Gastrocnemius medialis (tissue), 4 donors: ENCODE results near the gene NPNT. TPM values are rescaled to one million over a fixed set of nuclear protein-coding genes. Genes with fewer than 3 reads are reported as not detected.
"Not testable (repeated sequence)": the region's sequence is repeated elsewhere in the genome, so short reads cannot be mapped to it uniquely, and the experiment has no call there.

ENCODE experiments used
- ATAC-seq, 2 donors: fragments of 150-250 bp; one replicate each; pipeline ENCODE4 v1.9.1; 2016
- DNase-seq, 2 donors: peaks; one replicate each; pipeline ENCODE4 v3.0.0-alpha.2; 2019
- H3K27ac ChIP-seq, 4 donors: fragments of 200-600 bp; sonication (generic); 1 replicate in 1 of 4; 2 replicates in 3 of 4; pipeline ENCODE4 v1.5.1; 2016 to 2018; ENCODE audit warnings: mild to moderate bottlenecking in 2 of 4, moderate library complexity in 1 of 4
- H3K27me3 ChIP-seq, 3 donors: fragments of 200-600 bp; sonication (generic) in 2 of 3; 1 replicate in 1 of 3; 2 replicates in 2 of 3; pipeline versions ENCODE4 v1.5.1 to v1.6.0; 2016 to 2019; ENCODE audit warnings: mild to moderate bottlenecking in 1 of 3, moderate library complexity in 1 of 3
- H3K36me3 ChIP-seq, 2 donors: fragments of 200-600 bp; sonication (generic) in 1 of 2; one replicate each; pipeline ENCODE4 v1.5.1; 2017 to 2018
- H3K4me1 ChIP-seq, 2 donors: fragments of 200-600 bp; sonication (generic) in 1 of 2; one replicate each; pipeline ENCODE4 v1.5.1; 2016 to 2017; ENCODE audit warnings: mild to moderate bottlenecking in 2 of 2
- H3K4me3 ChIP-seq, 4 donors: fragments of 200-600 bp; sonication (generic) in 3 of 4; 1 replicate in 1 of 4; 2 replicates in 3 of 4; pipeline ENCODE4 v1.5.1; 2016 to 2019; ENCODE audit warnings: mild to moderate bottlenecking in 2 of 4
- H3K9me3 ChIP-seq, 3 donors: fragments of 200-600 bp; sonication (generic) in 2 of 3; 1 replicate in 1 of 3; 2 replicates in 2 of 3; pipeline ENCODE4 v1.5.1; 2016 to 2019
- POLR2A ChIP-seq, 2 donors: fragments of 450-650 bp; IDR thresholded peaks; one replicate each; pipeline ENCODE4 v1.6.1; 2017; ENCODE audit warnings: antibody characterized with exemption in 2 of 2, mild to moderate bottlenecking in 2 of 2, moderate library complexity in 2 of 2
- in situ Hi-C, 4 donors: fragments of 200-750 bp; cut with MboI; loops; one replicate each; pipeline versions ENCODE4 v1.15.0 to v1.8.0; 2017; ENCODE audit warnings: low sequenced_read_pairs in 4 of 4
- intact Hi-C: fragments of 100-400 bp; cut with DNase I; formaldehyde crosslinking; loops from one replicate; pipeline ENCODE4 v1.15.1; 2023; ENCODE audit warnings: low total_unique reads
- total RNA-seq, 4 donors: library from RNA; depleted of rRNA; stranded (reverse); fragments of >200 nt; gene quantifications; one replicate each; pipeline versions ENCODE4 v1.1.0 to v1.2.3, GENCODE V29; 2016
- TF ChIP-seq, protein P1 (sequence below), 5 experiments: fragments of 450-650 bp in 3 of 5; fragments of 200-600 bp in 2 of 5; sonication (generic) in 2 of 5; IDR thresholded peaks in 4 of 5; conservative IDR thresholded peaks in 1 of 5; 1 replicate in 4 of 5; 2 replicates in 1 of 5; pipeline ENCODE4 v1.5.1; 2016 to 2019; ENCODE audit warnings: antibody characterized with exemption in 5 of 5, mild to moderate bottlenecking in 3 of 5, moderate library complexity in 3 of 5

Gene NPNT, protein sequence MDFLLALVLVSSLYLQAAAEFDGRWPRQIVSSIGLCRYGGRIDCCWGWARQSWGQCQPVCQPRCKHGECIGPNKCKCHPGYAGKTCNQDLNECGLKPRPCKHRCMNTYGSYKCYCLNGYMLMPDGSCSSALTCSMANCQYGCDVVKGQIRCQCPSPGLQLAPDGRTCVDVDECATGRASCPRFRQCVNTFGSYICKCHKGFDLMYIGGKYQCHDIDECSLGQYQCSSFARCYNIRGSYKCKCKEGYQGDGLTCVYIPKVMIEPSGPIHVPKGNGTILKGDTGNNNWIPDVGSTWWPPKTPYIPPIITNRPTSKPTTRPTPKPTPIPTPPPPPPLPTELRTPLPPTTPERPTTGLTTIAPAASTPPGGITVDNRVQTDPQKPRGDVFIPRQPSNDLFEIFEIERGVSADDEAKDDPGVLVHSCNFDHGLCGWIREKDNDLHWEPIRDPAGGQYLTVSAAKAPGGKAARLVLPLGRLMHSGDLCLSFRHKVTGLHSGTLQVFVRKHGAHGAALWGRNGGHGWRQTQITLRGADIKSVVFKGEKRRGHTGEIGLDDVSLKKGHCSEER
- total RNA-seq: 1 to 10 TPM in 3 of 4 donors, under 1 TPM in 1; 0.31 to 6.4 (median 3.0) TPM

DNA sequence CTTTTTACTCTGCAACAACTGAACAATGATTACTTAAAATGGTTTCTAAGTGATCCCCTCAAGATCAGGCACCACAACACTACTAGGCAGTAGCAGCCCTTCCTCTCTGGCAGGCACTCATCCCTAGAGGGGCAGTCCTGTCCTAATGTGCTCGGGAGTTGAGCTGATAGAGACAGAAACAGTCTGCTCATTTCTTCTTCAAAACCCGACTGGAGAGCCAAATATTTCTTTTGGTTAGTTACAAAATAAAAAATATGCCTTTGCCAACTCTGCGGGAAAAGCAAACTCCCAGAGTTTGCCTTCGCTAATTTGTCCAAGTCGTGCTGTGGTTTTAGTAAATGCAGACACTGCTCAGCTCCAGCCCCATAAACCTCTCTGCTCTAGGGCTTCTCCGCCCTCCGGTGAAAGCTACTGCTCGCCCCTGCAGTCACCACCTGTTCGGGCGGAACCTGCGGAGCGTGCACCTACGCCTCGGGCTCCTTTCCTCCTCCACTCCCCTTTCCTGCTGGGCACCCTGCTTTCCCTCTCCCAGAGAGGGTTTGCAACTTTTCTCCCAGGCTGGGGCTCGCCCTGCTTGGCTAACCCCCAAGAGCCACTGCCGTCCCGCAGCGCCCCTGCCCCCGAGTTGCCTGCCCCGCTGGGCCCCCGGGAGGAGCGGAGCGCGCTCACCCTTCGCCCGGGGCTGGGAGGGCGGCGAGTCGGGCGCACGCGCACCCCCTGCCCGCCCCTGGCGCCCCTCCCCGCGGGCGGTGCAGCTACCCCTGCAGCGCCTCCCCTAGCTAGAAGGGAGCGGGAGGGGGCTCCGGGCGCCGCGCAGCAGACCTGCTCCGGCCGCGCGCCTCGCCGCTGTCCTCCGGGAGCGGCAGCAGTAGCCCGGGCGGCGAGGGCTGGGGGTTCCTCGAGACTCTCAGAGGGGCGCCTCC lies at the start of gene NPNT:
NPNT (plus strand) TSS at position 812 of the 923 bp plus-strand sequence. CDS start 182 bp downstream, outside the sequence.
- no peaks in the 10 kb centered on the region for H3K36me3 ChIP-seq
- DNase-seq (no peak), ATAC-seq (peak in 1 of 2 donors; percentile 36)
- H3K9me3 ChIP-seq: no peaks in the 10 kb centered on the region
- H3K4me1 ChIP-seq: peaks cover 0 to 13% of the 10 kb centered on the region in 2 donors
- in situ Hi-C loops: no loop called here
- peak within 1 kb of the TSS; percentile 60 to 75 (median 64) for H3K4me3 ChIP-seq
- TF ChIP-seq, protein P1, sequence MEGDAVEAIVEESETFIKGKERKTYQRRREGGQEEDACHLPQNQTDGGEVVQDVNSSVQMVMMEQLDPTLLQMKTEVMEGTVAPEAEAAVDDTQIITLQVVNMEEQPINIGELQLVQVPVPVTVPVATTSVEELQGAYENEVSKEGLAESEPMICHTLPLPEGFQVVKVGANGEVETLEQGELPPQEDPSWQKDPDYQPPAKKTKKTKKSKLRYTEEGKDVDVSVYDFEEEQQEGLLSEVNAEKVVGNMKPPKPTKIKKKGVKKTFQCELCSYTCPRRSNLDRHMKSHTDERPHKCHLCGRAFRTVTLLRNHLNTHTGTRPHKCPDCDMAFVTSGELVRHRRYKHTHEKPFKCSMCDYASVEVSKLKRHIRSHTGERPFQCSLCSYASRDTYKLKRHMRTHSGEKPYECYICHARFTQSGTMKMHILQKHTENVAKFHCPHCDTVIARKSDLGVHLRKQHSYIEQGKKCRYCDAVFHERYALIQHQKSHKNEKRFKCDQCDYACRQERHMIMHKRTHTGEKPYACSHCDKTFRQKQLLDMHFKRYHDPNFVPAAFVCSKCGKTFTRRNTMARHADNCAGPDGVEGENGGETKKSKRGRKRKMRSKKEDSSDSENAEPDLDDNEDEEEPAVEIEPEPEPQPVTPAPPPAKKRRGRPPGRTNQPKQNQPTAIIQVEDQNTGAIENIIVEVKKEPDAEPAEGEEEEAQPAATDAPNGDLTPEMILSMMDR (IDR thresholded peaks at IDR 0.05 in 4 of 5, conservative IDR thresholded peaks at IDR 0.05 in 1 of 5): no peak
- TF ChIP-seq POLR2A (IDR thresholded peaks at IDR 0.05): no peak
- peak within 1 kb of the TSS in 1 of 4 donors; percentile 67 for H3K27ac ChIP-seq
- intact Hi-C loops: loop anchor here (1.0 to 10.0 kb wide), 5 partner anchors 17 to 150 kb away; no protein-coding TSS in a partner anchor
- H3K27me3 ChIP-seq: peaks cover 0 to 4% (median 0%) of the 10 kb centered on the region in 3 donors

DNA sequence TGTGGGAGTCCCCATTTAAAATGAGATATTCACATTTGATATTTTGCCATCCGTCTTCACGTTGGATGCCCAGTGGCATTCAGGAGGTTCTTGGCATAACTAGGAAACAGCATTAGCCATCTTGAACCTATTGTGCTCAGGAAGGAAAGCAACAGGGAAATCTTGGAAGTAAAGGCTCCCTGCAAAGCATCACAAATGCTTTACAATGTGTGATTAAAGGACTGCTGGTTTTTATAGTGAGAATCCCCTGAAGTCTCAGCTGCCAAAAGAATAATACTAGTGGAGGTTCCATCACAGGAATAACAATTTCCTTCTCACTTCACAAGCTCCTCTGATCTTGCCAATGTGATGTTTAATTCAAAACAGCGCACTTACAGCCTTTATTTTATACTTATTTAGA lies 49.7 kb upstream of the NPNT start:
- Histone ChIP-seq H3K9me3 (no peaks in the 10 kb centered on the region), H3K4me3 (no peak overlapping the region), H3K27ac (no peak overlapping the region), H3K4me1 (peaks cover 0 to 4% of the 10 kb centered on the region in 2 donors), H3K36me3 (no peaks in the 10 kb centered on the region), H3K27me3 (no peaks in the 10 kb centered on the region)
- DNase-seq (no peak), ATAC-seq (no peak)
- in situ Hi-C loops (no loop called here), intact Hi-C loops (no loop called here)
- no peak for TF ChIP-seq POLR2A (IDR thresholded peaks at IDR 0.05)
- TF ChIP-seq, protein P1 (IDR thresholded peaks at IDR 0.05 in 4 of 5, conservative IDR thresholded peaks at IDR 0.05 in 1 of 5): no peak

DNA sequence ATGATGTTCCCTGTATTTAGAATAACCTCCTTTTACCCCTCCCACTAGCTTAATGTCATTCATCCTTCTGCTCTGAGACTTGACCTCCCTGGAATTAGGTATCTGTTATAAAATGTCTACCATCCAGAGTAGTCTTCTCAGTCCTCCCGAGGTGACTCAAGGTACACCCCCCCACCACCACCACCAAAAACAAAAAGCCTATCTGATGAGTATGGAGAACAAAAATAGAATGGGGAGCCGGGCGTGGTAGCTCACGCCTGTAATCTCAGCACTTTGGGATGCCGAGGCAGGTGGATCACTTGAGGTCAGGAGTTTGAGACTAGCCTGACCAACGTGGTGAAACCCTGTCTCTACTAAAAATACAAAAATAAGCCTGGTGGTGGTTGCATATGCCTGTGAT lies 46.9 kb upstream of the NPNT start:
- H3K4me1 ChIP-seq, intact Hi-C loops, H3K36me3 ChIP-seq, H3K27ac ChIP-seq, ATAC-seq, in situ Hi-C loops, H3K4me3 ChIP-seq, H3K27me3 ChIP-seq, DNase-seq, H3K9me3 ChIP-seq: not testable (repeated sequence)

DNA sequence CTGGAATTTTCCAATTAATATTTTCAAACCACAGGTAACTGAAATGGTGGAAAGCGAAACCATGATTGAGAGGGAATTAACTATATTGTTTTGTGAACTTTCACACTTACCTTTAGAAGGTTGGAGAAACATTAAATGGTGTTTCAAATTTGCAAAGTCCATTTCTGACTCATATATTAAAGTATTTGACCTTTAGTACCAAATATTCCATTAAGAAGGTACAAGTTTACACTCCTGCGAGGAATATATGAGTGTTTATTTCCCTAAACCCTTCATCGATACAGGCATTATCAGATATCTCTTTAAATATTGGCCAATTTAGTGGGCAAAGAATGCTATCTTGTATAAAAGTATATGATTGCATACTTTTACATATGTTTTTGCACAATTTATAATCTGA lies 44.1 kb upstream of the NPNT start:
- Histone ChIP-seq H3K27ac (no peak overlapping the region), H3K27me3 (no peaks in the 10 kb centered on the region), H3K9me3 (no peaks in the 10 kb centered on the region), H3K4me1 (peaks cover 0 to 4% of the 10 kb centered on the region in 2 donors), H3K36me3 (no peaks in the 10 kb centered on the region), H3K4me3 (no peak overlapping the region)
- TF ChIP-seq, protein P1 (IDR thresholded peaks at IDR 0.05 in 4 of 5, conservative IDR thresholded peaks at IDR 0.05 in 1 of 5): no peak
- no peak for TF ChIP-seq POLR2A (IDR thresholded peaks at IDR 0.05)
- no peak for ATAC-seq
- intact Hi-C loops: no loop called here
- in situ Hi-C loops: no loop called here
- no peak for DNase-seq

DNA sequence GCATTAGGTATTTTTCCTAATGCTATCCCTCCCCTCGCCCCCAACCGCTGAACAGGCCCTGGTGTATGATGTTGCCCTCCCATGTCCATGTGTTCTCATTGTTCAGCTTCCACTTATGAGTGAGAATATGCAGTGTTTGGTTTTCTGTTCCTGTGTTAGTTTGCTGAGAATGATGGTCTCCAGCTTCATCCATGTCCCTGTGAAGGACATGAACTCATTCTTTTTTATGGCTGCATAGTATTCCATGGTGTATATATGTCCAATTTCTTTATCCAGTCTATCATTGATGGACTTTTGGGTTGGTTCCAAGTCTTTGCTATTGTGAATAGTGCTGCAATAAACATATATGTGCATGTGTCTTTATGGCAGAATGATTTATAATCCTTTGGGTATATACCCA lies 43.0 kb upstream of the NPNT start:
- DNase-seq, ATAC-seq, H3K9me3 ChIP-seq, intact Hi-C loops, H3K27me3 ChIP-seq, H3K27ac ChIP-seq, H3K36me3 ChIP-seq, H3K4me1 ChIP-seq, in situ Hi-C loops, H3K4me3 ChIP-seq: not testable (repeated sequence)
